Activated CD4-positive, alpha-beta T cell treated with anti-CD3 and anti-CD28 coated beads, Interleukin-2, amount 10 ng/mL, durations not matched to agents 7 days and 5 days (primary cell): ENCODE measurements around the gene HIF3A. TPM values are rescaled to one million over a fixed set of nuclear protein-coding genes. Genes with fewer than 3 reads are reported as not detected.
A peak's percentile ranks its signal among the peaks of the same experiment; 100 is the strongest.

Experiments used
- CTCF ChIA-PET: fragments of 350-600 bp; sonication (Branson Sonifier 250); formaldehyde crosslinking; loops from one replicate; lab custom pipeline; 2021; ENCODE audit warnings: antibody characterized with exemption; lab: Charles Lee
- POLR2A ChIA-PET: fragments of 350-600 bp; sonication (Branson Sonifier 250); formaldehyde crosslinking; loops from one replicate; lab custom pipeline; 2021; ENCODE audit warnings: antibody characterized with exemption; lab: Charles Lee
- DNase-seq: peaks from one replicate; pipeline ENCODE4 v3.0.0-alpha.2; 2020
- H3K27ac Mint-ChIP-seq: one replicate; pipeline ENCODE4 v1.8.0; 2021; ENCODE audit warnings: mild to moderate bottlenecking, moderate library complexity, mixed read lengths
- H3K27me3 Mint-ChIP-seq: one replicate; pipeline ENCODE4 v1.8.0; 2021; ENCODE audit warnings: mixed read lengths
- H3K36me3 Mint-ChIP-seq: one replicate; pipeline ENCODE4 v1.8.0; 2021; ENCODE audit warnings: low read depth, mixed read lengths
- H3K4me1 Mint-ChIP-seq: one replicate; pipeline ENCODE4 v1.8.0; 2021; ENCODE audit warnings: mixed read lengths
- H3K4me3 Mint-ChIP-seq: one replicate; pipeline ENCODE4 v1.8.0; 2021; ENCODE audit warnings: mild to moderate bottlenecking, moderate library complexity, mixed read lengths
- H3K9me3 Mint-ChIP-seq: one replicate; pipeline ENCODE4 v1.8.0; 2021; ENCODE audit warnings: mixed read lengths
- total RNA-seq, 2 experiments: library from RNA; stranded (reverse); gene quantifications; one replicate each; pipeline ENCODE4 v1.2.3, GENCODE V29; 2021

HIF3A gene
- total RNA-seq, 2 experiments from 2014 or later = not detected

GRCh38 chr19:46345157-46345556 lies 48.3 kb downstream of the HIF3A start:
- no peak for DNase-seq
- H3K4me1 Mint-ChIP-seq = peaks cover 41% of the 10 kb centered on the region
- POLR2A ChIA-PET = no interaction called here
- H3K36me3 Mint-ChIP-seq = peaks cover 21% of the 10 kb centered on the region
- H3K4me3 Mint-ChIP-seq = peak overlapping the region; percentile 96
- H3K27me3 Mint-ChIP-seq = peaks cover 5% of the 10 kb centered on the region
- H3K27ac Mint-ChIP-seq = no peak overlapping the region
- CTCF ChIA-PET = no interaction called here
- H3K9me3 Mint-ChIP-seq = no peaks in the 10 kb centered on the region

- Mint-ChIP-seq H3K9me3 (no peaks in the 10 kb centered on the region), H3K27me3 (peaks cover 3% of the 10 kb centered on the region), H3K27ac (peak within 1 kb of the TSS; percentile 92), H3K4me1 (peaks cover 59% of the 10 kb centered on the region), H3K36me3 (peaks cover 28% of the 10 kb centered on the region), H3K4me3 (peak within 1 kb of the TSS; percentile 96)
- peak; percentile 87 for DNase-seq
- POLR2A ChIA-PET = no interaction called here
- CTCF ChIA-PET = interaction anchor here (0.5 to 1.7 kb wide), 17 partner anchors 9 to 286 kb away, joined by 3 to 7 read pairs (median 3); no protein-coding TSS in a partner anchor
Observed at GRCh38 chr19:46346821-46347571, 50.2 kb downstream of the HIF3A start, which contains the start of gene PPP5C. PPP5C (plus strand) TSS chr19:46347087; CDS start chr19:46347097, 10 bp downstream.

DNA sequence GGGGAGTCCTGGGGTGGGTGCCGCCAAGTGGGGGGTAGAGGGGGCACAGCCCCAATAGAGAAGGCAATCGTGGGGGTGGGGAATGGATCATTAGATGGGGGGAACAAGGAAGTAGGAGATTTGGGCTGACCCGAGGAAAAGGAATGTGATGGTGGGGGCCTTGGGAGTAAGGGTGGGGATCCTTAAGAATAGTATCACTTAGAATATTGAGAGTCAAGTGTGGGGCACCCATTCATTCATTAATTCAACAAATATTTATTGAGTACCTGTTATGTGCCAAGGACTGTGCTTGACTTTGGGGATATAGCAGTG lies 50.7 kb downstream of the HIF3A start:
- DNase-seq = no peak
- Mint-ChIP-seq H3K27me3 (peaks cover 2% of the 10 kb centered on the region), H3K27ac (peak overlapping the region; percentile 92), H3K9me3 (no peaks in the 10 kb centered on the region), H3K4me3 (peak overlapping the region; percentile 96), H3K4me1 (peaks cover 61% of the 10 kb centered on the region), H3K36me3 (peaks cover 30% of the 10 kb centered on the region)
- ChIA-PET POLR2A (no interaction called here), CTCF (interaction anchor here (0.6 to 1.7 kb wide), 10 partner anchors 8 to 75 kb away, joined by 3 to 7 read pairs (median 4); no protein-coding TSS in a partner anchor)

- peak overlapping the region; percentile 96 for H3K4me3 Mint-ChIP-seq
Observed at GRCh38 chr19:46347985-46348384, 51.1 kb downstream of the HIF3A start.

GRCh38 chr19:46349311-46349993 lies 52.6 kb downstream of the HIF3A start:
- Mint-ChIP-seq H3K9me3 (no peaks in the 10 kb centered on the region), H3K36me3 (peaks cover 41% of the 10 kb centered on the region), H3K4me3 (peak overlapping the region; percentile 96), H3K27ac (peak overlapping the region; percentile 97), H3K4me1 (peaks cover 66% of the 10 kb centered on the region), H3K27me3 (no peaks in the 10 kb centered on the region)
- DNase-seq = no peak
- CTCF ChIA-PET = no interaction called here
- POLR2A ChIA-PET = no interaction called here

More at GRCh38 chr19:46347985-46348384, 51.1 kb downstream of the HIF3A start:
- DNase-seq = no peak
- no peaks in the 10 kb centered on the region for H3K9me3 Mint-ChIP-seq
- H3K36me3 Mint-ChIP-seq = peaks cover 32% of the 10 kb centered on the region
- peaks cover 64% of the 10 kb centered on the region for H3K4me1 Mint-ChIP-seq
- H3K27me3 Mint-ChIP-seq = no peaks in the 10 kb centered on the region
- ChIA-PET POLR2A (no interaction called here), CTCF (interaction anchor here (1.2 to 1.7 kb wide), 3 partner anchors 14 to 54 kb away, joined by 3 to 5 read pairs (median 3); no protein-coding TSS in a partner anchor)
- peak overlapping the region; percentile 92 for H3K27ac Mint-ChIP-seq

- POLR2A ChIA-PET = no interaction called here
- CTCF ChIA-PET = no interaction called here
- peak; percentile 13 for DNase-seq
- Mint-ChIP-seq H3K27me3 (no peaks in the 10 kb centered on the region), H3K36me3 (peaks cover 46% of the 10 kb centered on the region), H3K9me3 (no peaks in the 10 kb centered on the region), H3K27ac (peak overlapping the region; percentile 97), H3K4me3 (peak overlapping the region; percentile 96), H3K4me1 (peaks cover 66% of the 10 kb centered on the region)
Observed at GRCh38 chr19:46350029-46350757, 53.4 kb downstream of the HIF3A start.

DNA sequence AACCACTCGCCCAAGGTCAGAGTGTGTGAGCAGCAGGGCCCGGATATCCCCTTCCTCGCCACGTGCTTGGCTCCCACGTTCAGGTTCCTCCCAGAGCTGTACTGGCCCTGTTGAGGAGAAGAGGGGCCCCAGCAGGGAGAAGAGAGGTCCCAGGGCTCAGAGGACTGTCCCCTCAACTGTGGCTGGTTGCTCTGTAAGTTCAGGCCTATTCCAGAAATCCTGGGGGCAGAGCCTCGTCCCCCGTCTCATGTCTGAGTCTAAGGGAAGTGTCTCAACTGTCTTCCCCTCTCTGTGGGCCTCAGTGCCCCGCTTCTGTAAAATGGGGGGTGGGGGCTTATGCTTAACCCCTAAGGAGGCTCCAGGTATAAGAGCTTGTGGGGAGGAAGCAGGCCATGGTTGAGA lies 53.9 kb downstream of the HIF3A start:
- ChIA-PET POLR2A (no interaction called here), CTCF (no interaction called here)
- Mint-ChIP-seq H3K9me3 (no peaks in the 10 kb centered on the region), H3K4me3 (peak overlapping the region; percentile 96), H3K36me3 (peaks cover 50% of the 10 kb centered on the region), H3K27ac (peak overlapping the region; percentile 97), H3K27me3 (no peaks in the 10 kb centered on the region), H3K4me1 (peaks cover 62% of the 10 kb centered on the region)
- DNase-seq = peak; percentile 27

DNA sequence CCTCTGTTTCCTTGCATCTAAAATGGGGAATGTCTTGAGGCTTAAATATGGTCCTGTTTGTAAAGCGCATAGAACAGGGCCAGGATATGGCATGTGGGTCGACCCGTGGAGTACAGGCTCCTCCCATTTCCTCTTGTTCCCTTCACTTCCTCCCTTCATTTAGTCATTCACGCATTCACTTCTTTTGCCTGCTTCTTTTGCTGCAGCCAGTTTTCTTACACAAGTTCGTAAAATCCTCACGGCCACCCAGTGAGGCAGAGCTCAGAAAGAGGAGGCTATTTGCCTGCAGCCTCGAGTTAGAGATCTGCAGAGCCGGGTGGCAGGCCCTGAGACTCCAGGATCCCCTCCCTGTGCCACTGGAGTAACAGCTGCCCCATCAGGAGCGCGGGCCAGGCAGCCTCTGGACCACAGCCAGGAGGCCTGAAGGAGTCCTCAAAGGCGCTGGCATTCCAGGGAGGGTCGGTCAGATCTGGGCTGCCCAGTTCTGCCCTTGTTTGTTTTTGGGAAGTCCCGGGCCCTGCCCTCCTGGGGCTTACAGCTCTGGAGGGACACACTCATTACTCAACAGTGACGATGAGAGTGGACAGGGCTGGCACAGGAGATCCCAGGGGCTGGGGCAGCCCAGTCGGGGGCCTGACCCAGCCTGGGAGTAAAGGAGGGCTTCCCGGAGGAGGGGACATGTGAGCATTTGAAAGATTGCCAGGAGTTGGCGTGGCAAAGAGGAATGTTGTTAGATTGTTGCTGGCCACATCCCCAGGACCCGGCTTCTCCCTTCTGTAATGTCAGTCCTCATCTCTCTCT lies 54.6 kb downstream of the HIF3A start:
- no peaks in the 10 kb centered on the region for H3K27me3 Mint-ChIP-seq
- ChIA-PET CTCF (no interaction called here), POLR2A (no interaction called here)
- H3K4me1 Mint-ChIP-seq = peaks cover 56% of the 10 kb centered on the region
- DNase-seq = peak; percentile 45
- peak overlapping the region; percentile 97 for H3K27ac Mint-ChIP-seq
- H3K36me3 Mint-ChIP-seq = peaks cover 53% of the 10 kb centered on the region
- no peaks in the 10 kb centered on the region for H3K9me3 Mint-ChIP-seq
- H3K4me3 Mint-ChIP-seq = peak overlapping the region; percentile 96

DNA sequence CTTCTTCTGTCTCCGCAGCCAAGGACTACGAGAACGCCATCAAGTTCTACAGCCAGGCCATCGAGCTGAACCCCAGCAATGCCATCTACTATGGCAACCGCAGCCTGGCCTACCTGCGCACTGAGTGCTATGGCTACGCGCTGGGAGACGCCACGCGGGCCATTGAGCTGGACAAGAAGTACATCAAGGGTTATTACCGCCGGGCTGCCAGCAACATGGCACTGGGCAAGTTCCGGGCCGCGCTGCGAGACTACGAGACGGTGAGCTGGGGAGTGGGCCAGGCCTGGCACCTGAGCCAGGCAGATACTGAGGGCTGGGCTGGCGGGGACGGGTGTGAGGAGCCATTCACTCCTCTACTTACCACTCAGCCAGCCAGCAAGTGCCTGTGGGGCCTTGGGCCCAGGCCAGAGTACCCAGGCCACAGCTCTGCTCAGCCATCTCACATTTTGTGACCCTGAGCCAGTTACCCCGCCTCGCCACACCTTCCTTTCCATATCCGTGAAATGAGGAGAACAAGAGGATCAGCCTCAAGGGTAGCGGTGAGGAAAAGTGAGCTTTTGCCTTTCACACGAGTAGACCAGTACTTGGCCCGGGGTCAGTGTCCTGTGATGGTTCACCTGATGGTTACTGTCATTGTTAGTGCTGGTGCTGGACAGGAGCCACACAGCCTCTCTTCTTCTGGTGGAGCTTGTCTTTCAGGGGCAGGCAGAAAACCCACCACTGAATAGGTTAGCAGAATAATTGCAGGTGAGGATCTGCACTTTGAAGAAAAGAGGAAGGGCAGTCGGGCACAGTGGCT lies 57.1 kb downstream of the HIF3A start:
- H3K27ac Mint-ChIP-seq = no peak overlapping the region
- no peak for DNase-seq
- H3K4me3 Mint-ChIP-seq = no peak overlapping the region
- H3K9me3 Mint-ChIP-seq = no peaks in the 10 kb centered on the region
- CTCF ChIA-PET = interaction anchor here (1.2 kb wide), 1 partner anchor 16 kb away, joined by 3 read pairs; no protein-coding TSS in a partner anchor
- POLR2A ChIA-PET = no interaction called here
- peaks cover 46% of the 10 kb centered on the region for H3K4me1 Mint-ChIP-seq
- peaks cover 54% of the 10 kb centered on the region for H3K36me3 Mint-ChIP-seq
- no peaks in the 10 kb centered on the region for H3K27me3 Mint-ChIP-seq

GRCh38 chr19:46355234-46356148 lies 58.6 kb downstream of the HIF3A start:
- DNase-seq = no peak
- POLR2A ChIA-PET = no interaction called here
- CTCF ChIA-PET = interaction anchor here (0.9 to 1.6 kb wide), 3 partner anchors 8 to 15 kb away, joined by 3 to 7 read pairs (median 3); partner anchors contain the start of gene PPP5C
- peaks cover 47% of the 10 kb centered on the region for H3K36me3 Mint-ChIP-seq
- H3K4me3 Mint-ChIP-seq = no peak overlapping the region
- H3K4me1 Mint-ChIP-seq = peaks cover 34% of the 10 kb centered on the region
- no peak overlapping the region for H3K27ac Mint-ChIP-seq
- H3K9me3 Mint-ChIP-seq = no peaks in the 10 kb centered on the region
- H3K27me3 Mint-ChIP-seq = no peaks in the 10 kb centered on the region
